H1 (cell line): Measurements from ENCODE around the gene RCAN3. TPM values are rescaled to one million over a fixed set of nuclear protein-coding genes. Genes with fewer than 3 reads are reported as not detected.
A peak's percentile ranks its signal among the peaks of the same experiment; 100 is the strongest.

Source experiments
- CTCF ChIA-PET: fragments of 300-600 bp; sonication (Branson Sonifier 250); formaldehyde crosslinking; loops from one replicate; lab custom pipeline; 2021; ENCODE audit not compliant: partially characterized antibody; lab: Charles Lee
- POLR2A ChIA-PET: fragments of 300-600 bp; sonication (Branson Sonifier 250); formaldehyde crosslinking; loops from one replicate; lab custom pipeline; 2021; ENCODE audit warnings: inconsistent platforms; ENCODE audit not compliant: partially characterized antibody; lab: Charles Lee
- DNase-seq, 2 experiments: peaks; one replicate each; pipeline versions ENCODE4 v3.0.0 to v3.0.0-alpha.2; 2010 to 2022; ENCODE audit warnings: low spot score in 2 of 2, low read depth in 1 of 2, mixed read lengths in 1 of 2
- FAIRE-seq: peaks from 2 replicates; lab custom pipeline; 2011; peaks lifted over from hg19 to GRCh38; lab: Jason Lieb, UNC
- H2AFZ ChIP-seq: 2 replicates; pipeline ENCODE4 v1.8.1; 2012; ENCODE audit warnings: low read length, inconsistent platforms
- H2AK5ac ChIP-seq: 2 replicates; pipeline ENCODE4 v1.6.1; 2013; ENCODE audit warnings: low read depth, low read length
- H2BK120ac ChIP-seq: replicated peaks from 2 replicates; pipeline ENCODE3; 2013; ENCODE audit warnings: low read depth, low read length, inconsistent platforms
- H2BK12ac ChIP-seq: 2 replicates; pipeline ENCODE4 v1.6.1; 2013; ENCODE audit warnings: low read depth, low read length
- H2BK15ac ChIP-seq: 2 replicates; pipeline ENCODE4 v1.6.1; 2013; ENCODE audit warnings: low read length
- H2BK20ac ChIP-seq: 2 replicates; pipeline ENCODE4 v1.6.1; 2013; ENCODE audit warnings: low read length
- H2BK5ac ChIP-seq: 2 replicates; pipeline ENCODE4 v1.6.1; 2013; ENCODE audit warnings: low read depth, low read length
- H3K14ac ChIP-seq: 2 replicates; pipeline ENCODE4 v1.6.1; 2013; ENCODE audit warnings: inconsistent platforms; ENCODE audit not compliant: insufficient read length
- H3K18ac ChIP-seq: 2 replicates; pipeline ENCODE4 v1.6.1; 2013; ENCODE audit warnings: low read length; ENCODE audit errors: extremely low read depth
- H3K23ac ChIP-seq: 2 replicates; pipeline ENCODE4 v1.6.1; 2013; ENCODE audit warnings: inconsistent platforms; ENCODE audit not compliant: insufficient read length
- H3K23me2 ChIP-seq: 2 replicates; pipeline ENCODE4 v1.6.1; 2013; ENCODE audit warnings: low read depth, low read length
- H3K27ac ChIP-seq: 2 replicates; pipeline ENCODE4 v1.6.1; 2011; ENCODE audit warnings: low read depth, low read length, inconsistent platforms
- H3K27me3 ChIP-seq, 4 experiments: replicated peaks in 1 of 4; 1 replicate in 1 of 4; 2 replicates in 3 of 4; pipeline versions ENCODE4 v1.6.1 to v1.8.1; 2011 to 2013; ENCODE audit warnings: low read length in 3 of 4, mild to moderate bottlenecking in 3 of 4, inconsistent platforms in 2 of 4, mixed read lengths in 2 of 4, moderate library complexity in 1 of 4; ENCODE audit not compliant: control insufficient read depth in 3 of 4, insufficient read depth in 3 of 4; ENCODE audit errors: extremely low read depth in 1 of 4
- H3K36me3 ChIP-seq, 4 experiments: 2 replicates each; pipeline versions ENCODE4 v1.6.1 to v1.8.1; 2011 to 2013; ENCODE audit warnings: mild to moderate bottlenecking in 4 of 4, low read length in 3 of 4, moderate library complexity in 2 of 4, control low read depth in 1 of 4, inconsistent platforms in 1 of 4; ENCODE audit not compliant: insufficient read depth in 4 of 4, control insufficient read depth in 2 of 4
- H3K4ac ChIP-seq: replicated peaks from 2 replicates; pipeline ENCODE3; 2013; ENCODE audit warnings: low read length, low read depth, mixed read lengths, inconsistent platforms; ENCODE audit not compliant: insufficient read length
- H3K4me1 ChIP-seq, 4 experiments: replicated peaks in 1 of 4; 1 replicate in 1 of 4; 2 replicates in 3 of 4; pipeline versions ENCODE4 v1.6.1 to v1.8.1; 2011 to 2013; ENCODE audit warnings: low read length in 3 of 4, inconsistent platforms in 2 of 4, mixed read lengths in 1 of 4; ENCODE audit not compliant: insufficient read depth in 4 of 4, control insufficient read depth in 3 of 4
- H3K4me2 ChIP-seq, 2 experiments: 2 replicates each; pipeline versions ENCODE4 v1.6.1 to v1.8.1; 2011 to 2013; ENCODE audit warnings: low read depth in 2 of 2, low read length in 2 of 2, control low read depth in 1 of 2, inconsistent platforms in 1 of 2, mild to moderate bottlenecking in 1 of 2; ENCODE audit not compliant: insufficient read depth in 1 of 2
- H3K4me3 ChIP-seq, 4 experiments: fragments of 200-600, 300-600 bp in 1 of 4; sonication (generic), shearing (Covaris generic), sonication (Bioruptor Twin) in 1 of 4; 2 replicates each; pipeline versions ENCODE4 v1.5.1 to v1.8.1; 2011 to 2016; ENCODE audit warnings: low read length in 4 of 4, low read depth in 3 of 4, control low read depth in 2 of 4, inconsistent platforms in 2 of 4, mild to moderate bottlenecking in 2 of 4, mixed read lengths in 1 of 4, moderate library complexity in 1 of 4; ENCODE audit not compliant: insufficient read depth in 2 of 4; ENCODE audit errors: extremely low read depth in 1 of 4
- H3K56ac ChIP-seq: replicated peaks from 2 replicates; pipeline ENCODE3; 2013; ENCODE audit warnings: low read depth, mild to moderate bottlenecking, mixed read lengths, low read length, inconsistent platforms; ENCODE audit not compliant: insufficient read length
- H3K79me1 ChIP-seq: 2 replicates; pipeline ENCODE4 v1.6.1; 2013; ENCODE audit warnings: low read depth, low read length, control low read depth
- H3K79me2 ChIP-seq, 2 experiments: 2 replicates each; pipeline versions ENCODE4 v1.6.1 to v1.8.1; 2012 to 2013; ENCODE audit warnings: low read length in 2 of 2, mild to moderate bottlenecking in 2 of 2, inconsistent platforms in 1 of 2; ENCODE audit not compliant: insufficient read depth in 2 of 2, control insufficient read depth in 1 of 2
- H3K9ac ChIP-seq, 4 experiments: replicated peaks in 1 of 4; 1 replicate in 1 of 4; 2 replicates in 3 of 4; pipeline versions ENCODE4 v1.6.1 to v1.8.1; 2011 to 2013; ENCODE audit warnings: low read depth in 3 of 4, low read length in 3 of 4, control low read depth in 2 of 4, mild to moderate bottlenecking in 2 of 4, moderate library complexity in 2 of 4, inconsistent platforms in 1 of 4; ENCODE audit errors: extremely low read depth in 1 of 4
- H3K9me3 ChIP-seq, 2 experiments: 2 replicates each; pipeline versions ENCODE4 v1.6.1 to v1.8.1; 2012 to 2013; ENCODE audit warnings: mild to moderate bottlenecking in 2 of 2, moderate library complexity in 2 of 2, control low read depth in 1 of 2, inconsistent platforms in 1 of 2, low read depth in 1 of 2, low read length in 1 of 2, mixed read lengths in 1 of 2; ENCODE audit not compliant: insufficient read depth in 2 of 2
- H4K20me1 ChIP-seq, 2 experiments: replicated peaks in 1 of 2; 2 replicates each; pipeline versions ENCODE3 to v1.8.1; 2011 to 2013; ENCODE audit warnings: inconsistent platforms in 2 of 2, low read length in 2 of 2, mild to moderate bottlenecking in 1 of 2; ENCODE audit not compliant: insufficient read depth in 2 of 2, control insufficient read depth in 1 of 2
- H4K5ac ChIP-seq: 2 replicates; pipeline ENCODE4 v1.6.1; 2013; ENCODE audit warnings: low read length, low read depth, mixed read lengths, inconsistent platforms; ENCODE audit not compliant: insufficient read length
- H4K8ac ChIP-seq: 2 replicates; pipeline ENCODE4 v1.8.0; 2013; ENCODE audit warnings: mild to moderate bottlenecking, moderate library complexity, low read length, inconsistent platforms; ENCODE audit not compliant: insufficient read depth; ENCODE audit errors: extremely low read depth
- H4K91ac ChIP-seq: replicated peaks from 2 replicates; pipeline ENCODE3; 2013; ENCODE audit warnings: low read length, mixed read lengths, inconsistent platforms; ENCODE audit not compliant: insufficient read length
- ASH2L ChIP-seq: fragments of 200-600, 300-600 bp; sonication (generic); IDR thresholded peaks from one replicate; pipeline ENCODE4 v1.7.1; 2017; ENCODE audit warnings: low read length
- BCL11A ChIP-seq, 2 experiments: IDR thresholded peaks; one replicate each; pipeline ENCODE4 v1.6.1; 2011; ENCODE audit warnings: low read depth in 2 of 2, low read length in 2 of 2, mild to moderate bottlenecking in 2 of 2
- BRCA1 ChIP-seq: IDR thresholded peaks from 2 replicates; pipeline ENCODE4 v1.6.1; 2012; ENCODE audit warnings: low read depth, low read length, improper control_type of control experiment
- CBX5 ChIP-seq: fragments of 300-800, 300-1000 bp; sonication (generic); IDR thresholded peaks from 2 replicates; pipeline ENCODE4 v1.7.1; 2016; ENCODE audit warnings: antibody characterized with exemption, low read length, low read depth
- CEBPB ChIP-seq: IDR thresholded peaks from 2 replicates; pipeline ENCODE4 v1.6.1; 2012; ENCODE audit warnings: low read depth, low read length
- EP300 ChIP-seq, 2 experiments: IDR thresholded peaks; 1 replicate in 1 of 2; 2 replicates in 1 of 2; pipeline ENCODE4 v1.6.1; 2011 to 2012; ENCODE audit warnings: low read depth in 2 of 2, low read length in 2 of 2, mild to moderate bottlenecking in 2 of 2, borderline replicate concordance in 1 of 2, inconsistent platforms in 1 of 2, moderate library complexity in 1 of 2
- GTF2F1 ChIP-seq: IDR thresholded peaks from 2 replicates; pipeline ENCODE4 v1.6.1; 2012; ENCODE audit warnings: low read depth, low read length, improper control_type of control experiment, borderline replicate concordance
- JUN ChIP-seq: IDR thresholded peaks from 2 replicates; pipeline ENCODE4 v1.6.1; 2011; ENCODE audit warnings: low read depth, mild to moderate bottlenecking, improper control_type of control experiment, low read length
- KDM1A ChIP-seq: fragments of 200-600, 300-600 bp; sonication (generic); IDR thresholded peaks from 2 replicates; pipeline ENCODE4 v1.7.1; 2016; ENCODE audit warnings: mild to moderate bottlenecking, low read length, borderline replicate concordance
- SIX5 ChIP-seq: IDR thresholded peaks from 2 replicates; pipeline ENCODE4 v1.6.1; 2011; ENCODE audit warnings: mild to moderate bottlenecking, low read depth, low read length
- SP2 ChIP-seq: IDR thresholded peaks from 2 replicates; pipeline ENCODE4 v1.6.1; 2012; ENCODE audit warnings: mild to moderate bottlenecking, low read length, inconsistent platforms
- SRF ChIP-seq: IDR thresholded peaks from 2 replicates; pipeline ENCODE4 v1.6.1; 2011; ENCODE audit warnings: mild to moderate bottlenecking, low read depth, low read length, moderate library complexity
- TAF1 ChIP-seq: IDR thresholded peaks from 2 replicates; pipeline ENCODE4 v1.6.1; 2011; ENCODE audit warnings: mild to moderate bottlenecking, low read depth, low read length
- TEAD4 ChIP-seq: IDR thresholded peaks from 2 replicates; pipeline ENCODE4 v1.6.1; 2012; ENCODE audit warnings: low read depth, low read length, inconsistent platforms, mixed read lengths
- WGBS, 2 experiments: shearing (Covaris generic) in 1 of 2; methylation state at CpG; one replicate each; pipeline versions ENCODE4 v1.1.6 to v1.1.7; 2013 to 2015; ENCODE audit warnings: low lambda C conversion rate in 2 of 2, mixed read lengths in 2 of 2, inconsistent platforms in 1 of 2, low coverage in 1 of 2, missing lambda C conversion rate in 1 of 2; ENCODE audit not compliant: insufficient replicate concordance in 2 of 2, insufficient coverage in 1 of 2, insufficient read length in 1 of 2; ENCODE audit errors: extremely low coverage in 1 of 2, missing lambda C conversion rate in 1 of 2; 5-methylcytosine and 5-hydroxymethylcytosine counted together
- polyA plus RNA-seq, 7 experiments: library from polyadenylated mRNA; depleted of rRNA in 3 of 7; stranded (reverse) in 5 of 7; unstranded in 2 of 7; fragments of >200 nt in 5 of 7; fragments of 200-250 nt in 2 of 7; gene quantifications; 1 replicate in 5 of 7; 2 replicates in 1 of 7; 4 replicates in 1 of 7; pipeline versions ENCODE4 v1.2.1 to v1.2.3, GENCODE V29; 2011 to 2013; ENCODE audit warnings: missing spikeins in 2 of 7, mixed read lengths in 2 of 7
- total RNA-seq: library from RNA; stranded (reverse); fragmentation: NEBNext Ultra II Directional; extraction: Animal tissue kit (Norgen Biotek cat#: 25700); gene quantifications from 2 replicates; pipeline ENCODE4 v1.2.1, GENCODE V29; 2021
- TF ChIP-seq, protein P1 (sequence below): IDR thresholded peaks from 2 replicates; pipeline ENCODE4 v1.6.1; 2012; ENCODE audit warnings: inconsistent platforms

Gene RCAN3
- total and polyA plus RNA-seq, 2 of the 8 experiments (the other 6 are each of a cell fraction or from before 2014, with no cell fraction given), result 5.6 to 16.6 TPM

DNA sequence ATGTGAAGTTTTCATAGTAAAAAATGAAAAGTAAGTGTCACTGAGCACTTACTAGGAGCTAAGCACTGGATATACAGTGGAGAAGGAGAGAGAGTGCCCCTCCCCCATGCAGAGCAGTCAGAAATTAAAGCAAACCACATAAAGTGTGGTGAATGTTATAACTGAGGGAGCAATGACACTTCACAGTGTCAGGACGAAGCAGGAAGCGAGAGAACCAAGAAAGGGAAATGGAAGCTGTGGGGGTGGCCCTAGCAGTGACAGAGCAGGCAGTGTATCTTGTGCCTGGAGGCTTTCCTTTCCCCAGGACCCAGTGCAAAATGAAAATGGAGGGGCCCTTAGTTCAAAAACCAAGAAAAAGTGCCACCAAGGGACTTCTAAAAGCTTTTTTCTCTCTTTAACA lies 21.5 kb upstream of the RCAN3 start:
- DNase-seq (no peak), FAIRE-seq (no peak)
- Histone ChIP-seq H2BK120ac (no peak overlapping the region), H3K4me2 (no peak overlapping the region), H4K91ac (no peak overlapping the region), H3K4me3 (no peak overlapping the region), H3K79me1 (no peaks in the 10 kb centered on the region), H3K27me3 (no peaks in the 10 kb centered on the region), H3K36me3 (no peaks in the 10 kb centered on the region), H4K20me1 (no peaks in the 10 kb centered on the region), H3K27ac (no peak overlapping the region), H3K9ac (no peak overlapping the region), H2AFZ (peak overlapping the region; percentile 24; the same call in 1 of the 2 replicates), H4K5ac (no peak overlapping the region), H4K8ac (no peak overlapping the region), H2BK15ac (no peak overlapping the region), H2AK5ac (no peak overlapping the region), H3K4ac (no peak overlapping the region), H3K14ac (no peak overlapping the region), H3K23me2 (no peaks in the 10 kb centered on the region), H3K56ac (no peak overlapping the region), H2BK20ac (no peak overlapping the region), H3K23ac (no peak overlapping the region), H2BK12ac (peak overlapping the region; percentile 68; the same call in 1 of the 2 replicates), H2BK5ac (no peak overlapping the region), H3K9me3 (no peaks in the 10 kb centered on the region), H3K4me1 (peaks cover 0 to 3% (median 0%) of the 10 kb centered on the region in 4 experiments; a peak in 1 of 7 replicates), H3K79me2 (no peaks in the 10 kb centered on the region), H3K18ac (no peak overlapping the region; the same call in 1 of the 2 replicates)
- ChIA-PET POLR2A (interaction anchor here (0.8 kb wide), 1 partner anchor 9 kb away, joined by 3 read pairs; no protein-coding TSS in a partner anchor), CTCF (interaction anchor here (0.7 to 1.5 kb wide), 8 partner anchors 10 to 106 kb away, joined by 3 to 5 read pairs (median 4); partner anchors contain the start of gene NIPAL3)
- 81% methylated on average over 2 of the region's 2 CpGs; no CpG with 5 or more reads in 1 of the 2 experiments for WGBS, 2 experiments
- TF ChIP-seq, protein P1, sequence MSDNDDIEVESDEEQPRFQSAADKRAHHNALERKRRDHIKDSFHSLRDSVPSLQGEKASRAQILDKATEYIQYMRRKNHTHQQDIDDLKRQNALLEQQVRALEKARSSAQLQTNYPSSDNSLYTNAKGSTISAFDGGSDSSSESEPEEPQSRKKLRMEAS, result no peak
- TF ChIP-seq EP300 (IDR thresholded peaks at IDR 0.05; ENCODE audit: borderline replicate concordance in 1 of 2, low read depth in 2 of 2, low read length in 2 of 2) (no peak), CEBPB (no peak), SP2 (no peak), KDM1A (no peak), GTF2F1 (no peak), ASH2L (no peak), SIX5 (no peak), SRF (no peak), TEAD4 (no peak), JUN (no peak), CBX5 (no peak), BCL11A (IDR thresholded peaks at IDR 0.05; ENCODE audit: low read depth in 2 of 2, low read length in 2 of 2) (no peak), BRCA1 (no peak), TAF1 (no peak)
